ENCODE measurements around the gene GDI2. TPM values are rescaled to one million over a fixed set of nuclear protein-coding genes. Genes with fewer than 3 reads are reported as not detected.

Gene GDI2
- total and polyA plus RNA-seq, 2 of the 13 experiments (the other 11 are each of a cell fraction or from before 2014, with no cell fraction given), result 153 to 477 TPM

GRCh38 chr10:5748394-5748803 is 64.8 kb downstream of the GDI2 start (continued):
- TF ChIP-seq, protein P1, sequence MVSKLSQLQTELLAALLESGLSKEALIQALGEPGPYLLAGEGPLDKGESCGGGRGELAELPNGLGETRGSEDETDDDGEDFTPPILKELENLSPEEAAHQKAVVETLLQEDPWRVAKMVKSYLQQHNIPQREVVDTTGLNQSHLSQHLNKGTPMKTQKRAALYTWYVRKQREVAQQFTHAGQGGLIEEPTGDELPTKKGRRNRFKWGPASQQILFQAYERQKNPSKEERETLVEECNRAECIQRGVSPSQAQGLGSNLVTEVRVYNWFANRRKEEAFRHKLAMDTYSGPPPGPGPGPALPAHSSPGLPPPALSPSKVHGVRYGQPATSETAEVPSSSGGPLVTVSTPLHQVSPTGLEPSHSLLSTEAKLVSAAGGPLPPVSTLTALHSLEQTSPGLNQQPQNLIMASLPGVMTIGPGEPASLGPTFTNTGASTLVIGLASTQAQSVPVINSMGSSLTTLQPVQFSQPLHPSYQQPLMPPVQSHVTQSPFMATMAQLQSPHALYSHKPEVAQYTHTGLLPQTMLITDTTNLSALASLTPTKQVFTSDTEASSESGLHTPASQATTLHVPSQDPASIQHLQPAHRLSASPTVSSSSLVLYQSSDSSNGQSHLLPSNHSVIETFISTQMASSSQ (IDR thresholded peaks at IDR 0.05; ENCODE audit: low read depth), result no peak
- TF ChIP-seq, protein P1 (CRISPR knock-in tag; IDR thresholded peaks at IDR 0.05; ENCODE audit: borderline replicate concordance), result no peak; the same call in 1 of the 2 replicates
- TF ChIP-seq ETV5 (CRISPR knock-in tag; IDR thresholded peaks at IDR 0.05; ENCODE audit: borderline replicate concordance) (peak; percentile 60; the same call in 1 of the 2 replicates), POLR2AphosphoS5 (IDR thresholded peaks at IDR 0.05; ENCODE audit: low read depth, low read length) (no peak), ATM (IDR thresholded peaks at IDR 0.05; ENCODE audit: borderline replicate concordance) (no peak), NCOR1 (IDR thresholded peaks at IDR 0.05; ENCODE audit: borderline replicate concordance, low read length) (peak; percentile 45; the same call in 1 of the 2 replicates), PRDM15 (CRISPR knock-in tag; IDR thresholded peaks at IDR 0.05) (no peak), ZNF652 (CRISPR knock-in tag; IDR thresholded peaks at IDR 0.05; ENCODE audit: borderline replicate concordance, low read depth) (0 out of 2 replicates have a peak, but pooled peaks have one; percentile 43), REXO4 (CRISPR knock-in tag; IDR thresholded peaks at IDR 0.05; ENCODE audit: borderline replicate concordance) (no peak), ZBTB40 (IDR thresholded peaks at IDR 0.05) (no peak), ZBTB40 (CRISPR knock-in tag; IDR thresholded peaks at IDR 0.05) (no peak), SRSF9 (IDR thresholded peaks at IDR 0.05; ENCODE audit: borderline replicate concordance, insufficient read depth, low read depth, low read length, poor library complexity, severe bottlenecking) (no peak)
